Ureter (tissue), 1 donor: Measurements from ENCODE around the gene GRAMD1B. TPM values are rescaled to one million over a fixed set of nuclear protein-coding genes. Genes with fewer than 3 reads are reported as not detected.

ENCODE experiments used
- DNase-seq: peaks from one replicate; pipeline ENCODE4 v3.0.0-alpha.2; 2020; ENCODE audit warnings: low spot score
- total RNA-seq: library from RNA; stranded (reverse); gene quantifications from one replicate; pipeline ENCODE4 v1.2.4, GENCODE V29; 2023
- donor health status: DM: yes; HTN: yes; CAD: no.

GRAMD1B gene
- total RNA-seq, 1 donor from 2014 or later, result 3.5 TPM

DNA sequence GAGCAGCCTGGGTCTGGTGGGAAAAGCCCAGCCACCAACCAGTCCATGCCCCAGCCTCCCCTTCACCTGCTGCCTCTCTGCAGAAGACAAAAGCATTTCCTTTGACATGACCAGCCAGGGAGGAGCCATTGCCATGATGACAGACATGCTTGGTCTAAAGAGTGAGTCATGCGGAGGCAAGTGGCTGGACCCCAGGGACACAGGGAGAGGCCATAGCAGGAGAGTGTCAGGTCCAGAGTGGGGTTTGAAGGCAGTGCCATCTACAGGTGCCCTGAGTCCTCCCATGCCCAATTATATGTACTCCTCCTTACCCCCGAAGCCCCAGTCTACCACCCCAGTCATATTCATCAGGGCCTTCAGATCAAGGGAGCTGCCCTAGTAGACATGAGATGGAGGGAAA lies 157.0 kb downstream of the GRAMD1B start:
- no peak for DNase-seq

DNA sequence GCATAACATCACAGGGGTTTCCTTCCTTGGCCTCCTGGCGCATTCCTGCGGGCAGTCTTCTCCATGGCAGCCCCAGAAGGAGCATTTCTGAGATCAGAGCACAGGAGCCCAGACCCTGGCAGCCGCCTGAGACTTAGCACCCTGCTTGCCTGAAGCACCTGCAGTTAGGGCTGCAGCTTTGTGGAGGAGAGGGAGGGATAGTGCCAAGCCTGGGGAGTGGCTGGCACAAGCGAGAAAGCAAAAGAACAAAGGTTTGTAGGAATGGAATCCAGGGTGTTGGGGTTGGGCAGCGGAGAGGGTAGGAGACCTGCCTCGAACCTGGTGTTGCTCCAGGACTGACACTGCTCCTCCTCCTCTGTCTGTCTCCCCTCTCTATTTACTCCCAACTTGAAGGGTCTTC lies 157.5 kb downstream of the GRAMD1B start:
- no peak for DNase-seq

DNA sequence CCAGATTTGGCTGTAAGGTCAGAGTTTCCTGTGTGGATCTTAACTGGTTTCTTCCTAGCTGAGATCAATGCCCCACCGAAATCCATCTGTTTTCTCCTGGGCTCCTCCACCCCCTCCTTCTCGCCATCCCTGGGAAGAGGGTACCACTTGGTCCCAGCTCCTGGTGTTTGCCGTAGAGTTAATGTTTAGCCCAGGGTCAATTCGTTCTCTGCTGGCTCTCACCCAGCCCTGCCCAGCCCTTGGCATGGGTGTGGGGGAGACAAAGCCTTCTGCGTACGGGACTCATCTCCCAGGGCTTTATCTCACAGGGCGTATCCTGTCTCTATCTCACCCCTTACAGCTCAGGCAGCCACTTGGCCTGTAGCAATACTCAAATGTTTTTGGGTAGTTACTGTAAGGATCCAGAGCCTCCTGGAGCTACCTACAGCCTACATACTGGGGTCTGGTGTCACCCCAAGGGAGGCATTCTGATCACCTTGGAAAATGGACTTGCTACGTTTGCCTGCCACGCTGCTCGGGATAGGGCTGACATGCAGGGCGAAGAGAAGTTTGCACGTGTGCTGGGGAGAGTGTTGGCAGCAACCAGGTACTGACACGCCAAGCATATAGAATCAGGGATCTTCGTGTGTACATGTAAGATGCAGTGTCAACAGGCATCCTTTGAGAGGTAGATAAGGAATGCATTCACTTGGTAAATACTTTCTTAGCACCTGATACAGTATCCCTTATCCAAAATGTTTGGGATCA lies 158.2 kb downstream of the GRAMD1B start:
- no peak for DNase-seq

DNA sequence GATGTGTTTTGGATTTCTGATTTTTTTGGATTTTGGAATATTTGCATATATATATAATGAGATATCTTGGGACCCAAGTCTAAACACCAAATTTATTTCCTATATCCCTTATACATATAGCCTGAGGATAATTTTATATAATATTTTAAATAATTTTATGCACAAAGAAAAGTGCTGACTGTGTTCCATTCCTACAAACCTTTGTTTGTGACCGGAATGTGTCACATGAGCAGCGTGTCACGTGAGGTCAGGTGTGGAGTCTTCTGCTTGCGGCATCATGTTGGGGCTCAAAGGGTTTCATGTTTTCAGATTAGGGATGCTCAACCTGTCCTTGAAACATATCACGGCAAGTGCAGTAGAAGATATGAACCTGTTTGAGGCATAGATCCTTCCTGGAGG lies 158.8 kb downstream of the GRAMD1B start:
- DNase-seq, result no peak

DNA sequence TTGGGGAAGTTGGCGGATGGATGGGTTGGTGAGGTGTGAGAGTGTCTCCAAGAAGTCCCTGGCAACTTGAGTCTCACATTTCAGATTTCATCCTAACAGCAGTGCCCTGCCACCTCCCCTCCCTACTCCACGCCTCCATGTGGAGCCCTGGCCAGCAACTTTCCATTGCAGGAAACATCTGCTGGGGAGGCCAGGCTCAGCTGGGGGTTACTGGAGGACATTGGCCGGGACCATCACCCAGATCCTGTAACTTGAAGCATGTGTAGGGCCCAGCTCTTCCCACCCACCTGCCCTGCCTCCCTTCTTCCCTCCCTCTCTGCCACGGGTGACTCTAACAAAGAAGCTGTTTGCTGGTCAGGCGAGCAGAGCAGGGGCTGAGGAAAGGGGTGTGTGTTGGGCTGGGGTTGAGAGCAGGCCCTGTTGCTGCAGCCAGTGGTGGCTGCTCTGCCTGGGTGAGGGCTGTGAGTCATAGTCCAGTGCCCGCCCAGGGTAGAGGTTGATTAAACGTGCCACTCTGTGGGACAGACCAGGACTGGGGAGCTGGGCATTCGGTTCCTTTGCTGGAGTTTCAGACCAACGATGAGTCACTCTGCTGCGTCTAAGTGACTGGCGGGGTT lies 160.3 kb downstream of the GRAMD1B start:
- DNase-seq, result no peak

DNA sequence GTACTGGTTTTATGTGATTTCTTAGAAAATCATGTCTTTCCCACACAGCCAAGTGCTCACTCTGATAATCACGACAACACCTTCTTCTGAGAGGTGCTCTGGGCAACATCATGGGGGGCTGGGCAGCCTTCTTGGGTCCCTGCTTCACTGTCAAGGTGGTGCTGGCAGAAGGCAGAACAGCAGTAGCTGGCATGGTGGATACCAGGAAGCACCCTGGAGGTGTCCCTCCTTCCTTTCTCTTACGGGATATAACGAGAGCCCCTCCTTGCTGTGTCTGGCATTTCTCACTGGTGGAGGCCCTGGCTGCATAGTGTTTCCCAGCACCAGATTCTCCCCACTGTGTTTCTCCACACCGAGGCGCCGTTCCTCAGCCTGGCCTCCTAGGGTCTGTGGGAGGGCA lies 163.5 kb downstream of the GRAMD1B start:
- no peak for DNase-seq

DNA sequence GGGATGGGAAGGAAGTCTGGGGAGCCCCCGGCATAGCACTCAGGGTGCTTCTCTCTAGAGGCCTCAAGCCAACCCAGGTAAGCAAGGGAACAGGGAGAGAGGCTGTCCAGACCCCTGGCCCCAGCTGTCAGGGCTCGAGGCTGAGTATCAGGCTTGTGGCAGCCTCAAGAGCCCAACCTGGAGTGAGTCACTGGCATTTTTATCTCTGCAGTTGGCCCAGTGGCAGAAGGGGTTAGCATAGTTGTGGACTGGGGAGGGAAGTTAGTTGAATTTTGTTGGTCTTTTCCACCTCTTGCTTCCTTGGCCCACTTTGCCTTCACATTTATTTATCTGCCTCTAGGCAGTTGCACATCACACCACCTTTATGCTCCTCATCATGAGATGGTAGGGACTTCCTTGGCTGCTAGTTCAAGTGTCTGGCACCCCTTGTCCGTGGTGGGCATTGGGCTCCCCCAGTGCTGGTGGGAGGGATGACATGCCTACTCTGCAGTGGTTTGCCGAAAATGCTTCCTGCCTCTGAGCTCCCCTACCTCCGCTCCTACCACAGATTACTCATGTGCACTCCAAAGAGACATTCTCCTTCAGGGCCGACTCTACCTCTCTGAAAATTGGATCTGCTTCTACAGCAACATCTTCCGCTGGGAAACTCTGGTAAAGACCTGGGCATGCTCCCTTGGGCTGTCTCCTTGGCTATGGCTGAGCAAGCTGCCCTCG lies 164.3 kb downstream of the GRAMD1B start:
- DNase-seq, result no peak

DNA sequence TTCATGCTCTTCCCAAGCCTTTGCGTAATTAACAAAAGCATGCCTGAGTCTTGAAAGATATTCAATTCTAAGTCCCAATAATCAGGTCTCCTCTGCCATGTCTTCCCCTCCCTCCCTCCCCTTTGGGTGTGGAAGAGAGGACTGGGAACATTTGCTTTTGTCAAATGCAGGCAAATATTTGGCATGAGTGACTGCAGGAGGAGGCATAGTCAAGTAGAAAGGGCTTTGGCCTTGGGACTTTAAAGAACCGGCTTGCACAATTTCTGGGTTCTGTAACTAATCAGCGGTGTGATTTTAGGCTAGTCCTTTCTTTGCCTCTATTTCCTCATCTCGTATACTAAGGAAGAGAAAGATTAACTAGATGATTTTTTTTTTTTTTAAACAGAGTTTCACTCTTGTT lies 164.9 kb downstream of the GRAMD1B start:
- DNase-seq, result no peak

DNA sequence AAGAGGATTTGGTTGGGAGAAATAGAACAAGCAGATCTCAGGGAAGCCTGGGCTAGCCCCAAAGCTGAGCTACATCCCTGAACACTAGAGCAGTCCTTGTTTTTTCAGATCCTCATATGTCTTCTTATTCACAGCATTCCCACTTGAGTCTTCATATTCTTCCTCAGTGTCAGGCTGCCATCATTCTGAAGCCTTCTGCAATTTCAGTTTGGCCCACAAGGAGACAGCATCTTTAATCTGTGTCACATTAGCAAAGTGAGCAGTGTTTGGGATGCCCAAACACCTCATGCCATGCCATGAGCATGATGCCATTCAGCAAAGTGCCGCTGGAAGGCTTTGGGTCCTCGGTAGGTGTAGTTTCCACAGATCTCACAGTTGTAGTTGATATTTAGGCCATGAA lies 167.8 kb downstream of the GRAMD1B start:
- DNase-seq, result no peak

DNA sequence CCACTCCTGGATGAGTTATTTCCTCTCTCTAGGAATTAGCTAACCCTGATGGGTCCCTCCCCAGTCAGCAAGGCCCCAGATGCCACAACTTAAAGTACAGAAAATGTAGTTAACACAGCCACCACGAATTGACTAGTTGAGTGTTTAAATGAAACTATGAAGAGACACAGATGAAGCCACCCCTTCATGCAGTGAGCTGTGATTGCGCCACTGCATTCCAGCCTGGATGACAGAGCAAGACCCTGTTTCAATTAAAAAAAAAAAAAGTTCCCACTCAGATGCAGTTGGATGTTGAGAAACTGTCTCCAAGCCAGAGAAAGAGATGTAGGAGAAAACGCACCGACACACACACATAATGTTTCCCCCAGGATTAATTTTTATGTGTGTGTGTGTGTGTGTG lies 171.1 kb downstream of the GRAMD1B start:
- DNase-seq, result no peak

DNA sequence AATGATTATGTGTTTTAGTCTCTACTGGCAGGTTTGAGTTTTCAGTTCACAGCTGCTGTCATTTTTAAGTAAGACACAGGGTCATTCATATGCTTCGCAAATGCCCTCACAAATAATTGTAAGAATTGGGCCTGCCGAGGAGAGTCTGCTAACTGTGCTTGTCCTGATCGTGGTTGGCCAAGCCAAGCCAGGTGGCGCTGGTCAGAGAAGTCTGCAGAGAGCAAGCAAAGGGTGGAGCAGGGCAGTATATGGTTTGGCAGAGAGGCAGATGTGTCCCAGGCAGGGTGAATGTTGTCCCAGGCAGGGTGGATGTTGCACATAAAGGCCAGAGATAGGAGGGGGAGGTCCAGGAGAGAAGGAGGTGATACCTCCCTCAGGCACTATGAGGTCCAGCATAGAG lies 171.7 kb downstream of the GRAMD1B start:
- DNase-seq, result no peak

DNA sequence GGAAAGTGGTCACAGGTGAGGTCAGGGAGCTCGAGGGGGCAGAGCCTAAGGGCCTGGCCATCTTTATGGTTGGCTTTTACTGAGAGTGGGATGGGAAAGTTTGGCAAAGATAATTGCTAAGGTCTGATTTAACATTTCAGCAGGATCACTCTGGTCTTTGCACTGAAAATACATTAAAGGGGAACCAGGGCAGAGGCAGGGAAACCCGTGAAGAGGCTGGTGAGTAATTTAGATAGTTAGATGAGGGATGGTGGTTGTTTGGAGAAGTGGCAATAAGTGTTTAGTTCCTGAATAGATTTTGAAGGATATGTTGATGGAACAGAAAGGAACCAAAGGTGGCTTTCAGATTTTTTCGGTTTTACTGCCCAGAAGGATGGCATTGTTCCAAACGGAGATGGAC lies 173.6 kb downstream of the GRAMD1B start:
- DNase-seq, result no peak

DNA sequence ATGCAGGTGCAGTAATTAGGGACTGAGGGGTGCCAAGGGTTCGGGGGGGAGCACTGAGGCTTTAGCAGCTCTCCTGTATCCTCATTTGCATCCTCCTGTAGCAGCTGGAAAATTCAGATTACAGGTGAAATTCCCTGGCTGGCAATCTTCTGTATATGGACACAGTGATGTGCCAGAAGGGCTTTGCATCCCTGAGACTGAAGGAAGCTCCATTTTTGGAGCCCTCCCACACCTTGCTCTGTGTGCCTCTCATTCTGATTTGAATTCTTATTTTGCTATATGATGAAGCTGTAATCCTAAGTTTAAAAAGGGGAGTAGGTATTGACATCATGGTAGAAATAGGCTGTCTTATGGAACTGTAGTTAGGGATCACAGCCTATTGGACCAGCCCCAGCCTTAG lies 177.7 kb downstream of the GRAMD1B start:
- DNase-seq, result no peak

DNA sequence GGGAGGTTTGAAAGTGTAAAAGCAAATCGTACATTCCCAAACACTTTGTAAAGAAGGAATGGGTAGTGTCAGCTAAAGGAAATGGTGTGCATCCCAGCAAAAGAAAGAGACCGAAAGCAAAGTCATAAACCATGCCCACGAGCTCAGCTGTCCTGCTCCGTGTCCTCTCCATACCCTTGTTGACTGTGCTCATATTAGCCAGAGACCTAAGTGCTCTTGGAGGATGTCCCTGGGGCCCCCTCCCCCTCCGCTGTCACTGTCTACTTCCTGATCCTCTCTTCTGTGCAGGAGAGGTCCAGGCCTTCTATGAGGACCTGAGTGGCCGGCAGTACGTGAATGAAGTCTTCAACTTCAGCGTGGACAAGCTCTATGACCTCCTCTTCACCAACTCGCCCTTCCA lies 178.3 kb downstream of the GRAMD1B start:
- no peak for DNase-seq

DNA sequence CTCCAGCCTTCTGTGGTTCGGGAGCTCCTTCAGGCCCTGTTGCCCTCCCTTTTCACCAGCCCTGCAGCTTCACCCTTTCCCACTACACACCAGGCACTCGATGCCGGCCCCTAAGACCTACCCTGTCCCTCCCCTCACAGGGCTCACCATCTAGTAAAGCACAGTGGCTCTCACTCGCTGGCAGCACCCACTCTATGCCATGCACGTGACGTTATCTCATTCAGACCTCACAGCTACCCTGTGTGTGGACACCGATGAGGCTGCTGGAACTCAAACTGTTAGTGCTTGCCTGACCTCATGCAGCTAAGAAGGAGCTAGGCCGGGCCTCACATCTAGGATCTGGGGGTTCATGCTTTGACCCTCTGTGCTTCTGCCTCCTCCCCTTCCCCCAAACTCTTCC lies 178.9 kb downstream of the GRAMD1B start:
- DNase-seq, result no peak

DNA sequence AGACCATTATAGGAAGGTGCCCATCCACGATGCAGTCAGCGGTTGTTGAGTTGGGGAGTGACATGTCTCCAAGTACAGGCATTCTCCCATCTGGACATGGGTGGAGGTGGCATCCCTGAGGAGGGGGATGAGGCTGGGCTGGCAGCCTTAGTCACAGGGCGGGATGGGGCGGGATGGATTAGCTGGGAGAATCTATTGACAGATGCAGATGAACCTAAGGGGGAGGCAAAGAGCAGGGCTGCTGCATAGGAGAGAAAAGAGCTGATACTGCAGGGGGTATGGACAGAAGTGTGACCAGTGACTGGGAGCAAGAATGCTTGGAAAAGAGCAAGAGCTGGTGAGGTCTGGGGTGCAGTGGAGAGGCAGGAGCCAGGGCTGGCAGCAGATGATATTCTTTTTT lies 181.6 kb downstream of the GRAMD1B start:
- no peak for DNase-seq

DNA sequence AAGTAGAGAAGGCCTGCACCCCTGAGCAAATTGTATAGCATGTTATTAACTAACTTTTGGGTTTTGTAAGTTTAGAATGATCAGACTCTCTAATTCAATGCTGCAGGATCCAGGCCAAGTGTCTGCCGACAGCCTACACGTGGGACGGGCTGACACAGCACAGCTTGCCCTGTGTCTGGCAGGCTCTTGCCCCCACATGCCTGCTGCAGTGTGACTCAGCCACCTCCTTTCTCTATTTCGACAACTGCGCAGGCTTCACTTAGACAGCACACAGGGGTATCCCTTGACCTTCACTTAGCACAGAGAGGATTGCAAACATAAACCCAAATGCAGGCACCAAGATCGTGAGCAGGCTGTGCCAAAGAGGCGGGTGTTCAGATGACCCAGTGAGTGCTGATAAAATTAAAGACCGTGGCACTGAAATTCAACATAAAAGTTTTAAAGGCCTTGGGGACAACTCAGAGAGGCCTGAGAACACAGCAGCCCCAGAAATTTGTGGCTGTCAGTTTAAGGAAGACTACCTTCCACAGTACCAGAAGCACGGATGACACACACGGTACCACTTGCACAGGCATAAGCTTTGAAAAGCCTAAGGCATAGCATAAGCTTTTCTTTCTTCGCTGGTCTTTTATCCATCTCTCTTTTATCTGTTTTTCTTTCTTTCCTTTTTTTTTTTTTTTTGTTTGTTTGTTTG lies 186.6 kb downstream of the GRAMD1B start:
- DNase-seq, result peak; percentile 58

DNA sequence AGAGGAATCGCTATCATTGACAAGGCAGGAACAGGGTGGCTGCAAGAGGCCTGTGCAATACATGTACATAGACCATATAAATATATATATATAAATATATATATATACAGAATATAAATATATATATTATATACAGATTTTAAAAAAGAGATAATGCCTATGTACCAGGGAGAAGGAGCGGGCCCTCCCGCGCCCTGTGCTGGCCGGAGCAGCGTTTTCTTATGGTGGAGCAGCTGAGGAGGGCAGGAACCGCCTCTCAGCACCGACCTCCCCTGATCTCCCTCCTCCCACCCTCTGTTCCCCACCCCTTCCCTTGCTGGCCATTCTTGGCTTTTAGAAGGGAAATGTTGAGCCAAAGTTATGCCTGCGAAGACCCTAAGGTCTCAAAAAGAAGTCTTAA lies 192.5 kb downstream of the GRAMD1B start:
- no peak for DNase-seq

DNA sequence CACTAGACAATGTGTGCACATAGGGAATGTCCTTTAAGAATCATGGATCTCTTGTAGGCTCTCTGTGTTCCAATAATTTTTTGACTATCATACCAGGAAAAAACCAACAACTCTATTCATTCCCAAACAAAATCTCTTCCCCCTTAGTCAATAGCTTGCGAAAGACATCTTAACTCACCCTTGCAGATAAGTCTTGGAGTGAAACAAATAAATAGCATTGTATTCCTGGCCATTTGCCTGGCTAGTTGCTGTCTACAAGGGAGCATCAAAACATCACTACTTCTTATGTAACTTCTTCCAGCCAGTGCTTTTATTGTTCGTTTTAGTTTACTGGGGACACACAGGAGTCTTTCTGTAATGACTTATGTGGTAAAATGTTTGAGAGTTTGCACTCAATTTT lies 194.9 kb downstream of the GRAMD1B start:
- no peak for DNase-seq

DNA sequence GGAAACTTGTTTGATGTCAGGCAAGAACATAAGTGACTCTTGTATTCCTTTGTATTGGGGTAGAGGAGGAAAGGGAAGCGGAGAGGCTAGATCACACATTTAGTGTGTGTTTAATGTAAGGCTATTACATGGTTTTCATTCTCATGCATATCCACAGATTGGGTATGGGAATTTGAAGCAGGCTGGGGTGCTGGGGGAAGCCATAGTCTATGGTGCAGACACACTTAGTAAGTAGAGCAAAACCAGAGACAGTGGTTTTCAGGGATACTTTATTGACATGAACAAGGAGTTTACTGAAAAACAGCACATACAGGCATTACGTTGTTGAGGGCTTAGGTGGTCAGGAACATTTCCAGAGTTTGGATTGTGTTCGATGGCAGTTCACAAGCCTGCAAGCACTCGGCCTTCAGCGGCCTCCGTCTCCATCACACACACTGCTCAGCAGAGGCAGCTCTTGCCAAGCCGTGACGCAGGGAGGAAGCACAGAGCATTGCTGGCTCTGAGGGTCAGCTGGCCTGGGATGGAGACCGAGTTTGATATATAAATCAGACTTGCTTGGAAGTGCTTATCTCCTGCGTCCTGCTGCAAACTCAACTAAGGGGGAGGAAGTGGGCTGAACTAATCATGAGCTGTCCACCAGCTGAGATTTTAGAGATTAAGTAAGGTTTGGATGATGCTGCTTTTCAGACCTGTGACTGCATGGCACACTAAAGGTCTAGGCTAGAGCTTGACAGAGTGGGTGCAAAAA lies 199.0 kb downstream of the GRAMD1B start:
- DNase-seq, result peak; percentile 53

DNA sequence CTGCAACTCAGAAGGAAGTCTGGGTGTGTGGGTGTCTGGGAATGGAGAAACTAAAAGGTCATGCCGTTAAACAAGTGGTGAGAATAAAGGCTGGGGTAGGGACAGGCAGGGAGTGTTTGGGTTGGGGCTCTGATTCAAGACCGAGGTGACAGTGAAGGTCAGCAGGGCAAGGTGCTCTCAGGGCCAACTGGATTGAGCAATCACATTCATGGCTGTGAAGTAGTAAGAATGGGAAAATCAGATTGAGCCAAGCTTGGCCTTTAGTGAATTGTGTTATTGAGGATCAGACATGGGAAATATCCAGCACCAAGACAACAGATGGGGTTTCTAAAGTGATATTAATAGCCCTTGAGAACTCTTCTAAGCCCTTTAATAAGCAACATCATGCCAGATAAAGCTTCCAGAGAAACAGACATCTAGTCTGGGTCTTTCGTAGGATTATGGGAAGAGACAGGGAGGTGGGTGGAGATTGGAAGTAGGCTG lies 200.1 kb downstream of the GRAMD1B start:
- DNase-seq, result no peak

DNA sequence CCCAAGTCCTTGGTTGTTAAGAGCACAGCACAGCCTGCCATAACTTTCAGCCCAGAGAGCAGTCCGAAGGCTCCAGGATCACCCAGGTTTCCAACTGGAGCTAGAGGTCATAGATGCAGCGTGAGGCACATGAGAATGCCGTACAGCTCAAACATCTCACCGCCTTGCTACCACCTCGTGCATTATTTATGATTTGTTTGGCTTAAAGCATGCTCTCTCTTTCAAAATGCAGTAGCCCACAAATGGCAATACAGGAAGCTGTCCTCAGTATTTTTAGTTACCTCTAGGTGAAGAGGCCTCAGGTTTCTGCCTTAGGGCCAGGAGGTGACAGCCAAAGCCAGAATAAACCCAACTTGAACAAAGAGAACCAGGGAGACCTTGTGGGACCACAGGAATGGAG lies 210.0 kb downstream of the GRAMD1B start:
- DNase-seq, result no peak
